Neutrophil (primary cell): ENCODE data around the gene AGPS.

Source experiments
- H3K27ac ChIP-seq: fragments of 200-600 bp; sonication (generic); 2 replicates; pipeline ENCODE4 v1.5.1; 2016; ENCODE audit warnings: mild to moderate bottlenecking, moderate library complexity
- H3K27me3 ChIP-seq: fragments of 200-600 bp; sonication (generic); 2 replicates; pipeline ENCODE4 v1.6.0; 2016; ENCODE audit warnings: mild to moderate bottlenecking
- H3K36me3 ChIP-seq: fragments of 200-600 bp; sonication (generic); 2 replicates; pipeline ENCODE4 v1.5.1; 2017
- H3K4me1 ChIP-seq, 2 experiments: fragments of 200-600 bp in 1 of 2; sonication (generic) in 1 of 2; 1 replicate in 1 of 2; 2 replicates in 1 of 2; pipeline versions ENCODE4 v1.5.1 to v1.6.1; 2013 to 2016; ENCODE audit warnings: low read depth in 1 of 2, low read length in 1 of 2, mild to moderate bottlenecking in 1 of 2, moderate library complexity in 1 of 2; ENCODE audit not compliant: control insufficient read depth in 1 of 2, insufficient read depth in 1 of 2
- H3K4me3 ChIP-seq, 2 experiments: fragments of 200-600 bp in 1 of 2; sonication (generic) in 1 of 2; 1 replicate in 1 of 2; 2 replicates in 1 of 2; pipeline ENCODE4 v1.5.1; 2013 to 2016; ENCODE audit warnings: low read depth in 1 of 2, low read length in 1 of 2, mild to moderate bottlenecking in 1 of 2, moderate library complexity in 1 of 2
- H3K9me3 ChIP-seq: fragments of 200-600 bp; sonication (generic); 2 replicates; pipeline ENCODE4 v1.5.1; 2016
- CTCF ChIP-seq: fragments of 200-600 bp; sonication (generic); IDR thresholded peaks from 2 replicates; pipeline ENCODE4 v1.5.1; 2016; ENCODE audit warnings: antibody characterized with exemption

AGPS gene

GRCh38 chr2:177554365-177554764, 161.8 kb downstream of the AGPS start:
- H3K9me3 ChIP-seq, result no peaks in the 10 kb centered on the region
- H3K4me3 ChIP-seq, result no peak overlapping the region
- no peaks in the 10 kb centered on the region for H3K36me3 ChIP-seq
- TF ChIP-seq CTCF, result no peak
- H3K4me1 ChIP-seq, result peaks cover 12 to 13% of the 10 kb centered on the region in 2 experiments
- no peaks in the 10 kb centered on the region for H3K27me3 ChIP-seq
- H3K27ac ChIP-seq, result no peak overlapping the region

GRCh38 chr2:177556153-177556552, 163.6 kb downstream of the AGPS start:
- H3K4me1 ChIP-seq, result peaks cover 12 to 13% of the 10 kb centered on the region in 2 experiments
- H3K27ac ChIP-seq, result no peak overlapping the region
- H3K9me3 ChIP-seq, result no peaks in the 10 kb centered on the region
- H3K4me3 ChIP-seq, result no peak overlapping the region
- H3K27me3 ChIP-seq, result no peaks in the 10 kb centered on the region
- no peak for TF ChIP-seq CTCF
- H3K36me3 ChIP-seq, result no peaks in the 10 kb centered on the region

- no peak for TF ChIP-seq CTCF
- no peak overlapping the region for H3K4me3 ChIP-seq
- no peaks in the 10 kb centered on the region for H3K9me3 ChIP-seq
- no peaks in the 10 kb centered on the region for H3K27me3 ChIP-seq
- H3K27ac ChIP-seq, result no peak overlapping the region
- H3K4me1 ChIP-seq, result peaks cover 7 to 8% of the 10 kb centered on the region in 2 experiments
- no peaks in the 10 kb centered on the region for H3K36me3 ChIP-seq
These were observed 165.2 kb downstream of the AGPS start for GRCh38 chr2:177557794-177558193.

GRCh38 chr2:177559638-177560037, 167.1 kb downstream of the AGPS start:
- H3K4me3 ChIP-seq, result no peak overlapping the region
- no peaks in the 10 kb centered on the region for H3K27me3 ChIP-seq
- H3K4me1 ChIP-seq, result no peaks in the 10 kb centered on the region
- H3K9me3 ChIP-seq, result no peaks in the 10 kb centered on the region
- H3K27ac ChIP-seq, result no peak overlapping the region
- H3K36me3 ChIP-seq, result no peaks in the 10 kb centered on the region
- TF ChIP-seq CTCF, result no peak

- no peak for TF ChIP-seq CTCF
- no peaks in the 10 kb centered on the region for H3K36me3 ChIP-seq
- H3K9me3 ChIP-seq, result no peaks in the 10 kb centered on the region
- no peak overlapping the region for H3K4me3 ChIP-seq
- H3K27me3 ChIP-seq, result no peaks in the 10 kb centered on the region
- no peak overlapping the region for H3K27ac ChIP-seq
- no peaks in the 10 kb centered on the region for H3K4me1 ChIP-seq
These were observed 175.8 kb downstream of the AGPS start for GRCh38 chr2:177568390-177568789.

- Histone ChIP-seq H3K4me1 (no peaks in the 10 kb centered on the region), H3K27ac (no peak overlapping the region), H3K36me3 (no peaks in the 10 kb centered on the region), H3K27me3 (no peaks in the 10 kb centered on the region), H3K4me3 (no peak overlapping the region), H3K9me3 (no peaks in the 10 kb centered on the region)
- no peak for TF ChIP-seq CTCF
These were observed 176.3 kb downstream of the AGPS start for GRCh38 chr2:177568893-177569292.
